Uterus (tissue), 4 donors: ENCODE data around the gene DUSP18. TPM values are rescaled to one million over a fixed set of nuclear protein-coding genes. Genes with fewer than 3 reads are reported as not detected.

ENCODE experiments used
- DNase-seq, 2 donors: peaks; one replicate each; pipeline ENCODE4 v3.0.0-alpha.2; 2019 to 2020
- H3K27ac ChIP-seq, 2 donors: fragments of 200-600 bp; sonication (generic); 1 replicate in 1 of 2; 2 replicates in 1 of 2; pipeline ENCODE4 v1.5.1; 2016 to 2018
- H3K27me3 ChIP-seq, 2 donors: fragments of 200-600 bp; sonication (generic); one replicate each; pipeline ENCODE4 v1.5.1; 2018 to 2019; ENCODE audit warnings: control low read depth in 1 of 2
- H3K36me3 ChIP-seq, 2 donors: fragments of 200-600 bp; sonication (generic); one replicate each; pipeline ENCODE4 v1.5.1; 2019; ENCODE audit warnings: control low read depth in 1 of 2
- H3K4me1 ChIP-seq, 2 donors: fragments of 200-600 bp; sonication (generic); one replicate each; pipeline ENCODE4 v1.5.1; 2018 to 2019; ENCODE audit warnings: control low read depth in 1 of 2
- H3K4me3 ChIP-seq, 2 donors: fragments of 200-600 bp; sonication (generic); 1 replicate in 1 of 2; 2 replicates in 1 of 2; pipeline ENCODE4 v1.5.1; 2018 to 2019; ENCODE audit warnings: mild to moderate bottlenecking in 1 of 2
- H3K9me3 ChIP-seq, 2 donors: fragments of 200-600 bp; sonication (generic); one replicate each; pipeline ENCODE4 v1.5.1; 2019; ENCODE audit warnings: control low read depth in 1 of 2
- CTCF ChIP-seq, 4 experiments: fragments of 200-600 bp in 2 of 4; fragments of 450-650 bp in 2 of 4; sonication (generic) in 2 of 4; IDR thresholded peaks; one replicate each; pipeline ENCODE4 v1.5.1; 2016 to 2019; ENCODE audit warnings: antibody characterized with exemption in 4 of 4, mild to moderate bottlenecking in 2 of 4, moderate library complexity in 1 of 4
- POLR2A ChIP-seq, 2 donors: fragments of 450-650 bp; IDR thresholded peaks; one replicate each; pipeline ENCODE4 v1.6.1; 2016; ENCODE audit warnings: antibody characterized with exemption in 2 of 2, mild to moderate bottlenecking in 1 of 2, moderate library complexity in 1 of 2
- intact Hi-C: fragments of 100-400 bp; cut with DNase I; formaldehyde crosslinking; loops from one replicate; pipeline ENCODE4 v1.15.1; 2023; ENCODE audit warnings: low total_unique reads
- total RNA-seq, 4 donors: library from RNA; depleted of rRNA in 3 of 4; stranded (reverse); fragments of >200 nt in 3 of 4; gene quantifications; one replicate each; pipeline versions ENCODE4 v1.1.0 to v1.2.4, GENCODE V29; 2014 to 2023
- donor health status: DM: yes; HTN: yes; CAD: no.

The DUSP18 gene
- total RNA-seq, 4 donors from 2014 or later = 0.88 to 10.6 (median 9.8) TPM

GRCh38 chr22:30617819-30618218 lies 49.9 kb downstream of the DUSP18 start:
- no peaks in the 10 kb centered on the region for H3K36me3 ChIP-seq
- H3K4me1 ChIP-seq = no peaks in the 10 kb centered on the region
- H3K27me3 ChIP-seq = no peaks in the 10 kb centered on the region
- no peaks in the 10 kb centered on the region for H3K9me3 ChIP-seq
- no peak overlapping the region for H3K4me3 ChIP-seq
- TF ChIP-seq CTCF (IDR thresholded peaks at IDR 0.05) (no peak), POLR2A (IDR thresholded peaks at IDR 0.05) (no peak)
- intact Hi-C loops = no loop called here
- DNase-seq = no peak
- no peak overlapping the region for H3K27ac ChIP-seq

DNA sequence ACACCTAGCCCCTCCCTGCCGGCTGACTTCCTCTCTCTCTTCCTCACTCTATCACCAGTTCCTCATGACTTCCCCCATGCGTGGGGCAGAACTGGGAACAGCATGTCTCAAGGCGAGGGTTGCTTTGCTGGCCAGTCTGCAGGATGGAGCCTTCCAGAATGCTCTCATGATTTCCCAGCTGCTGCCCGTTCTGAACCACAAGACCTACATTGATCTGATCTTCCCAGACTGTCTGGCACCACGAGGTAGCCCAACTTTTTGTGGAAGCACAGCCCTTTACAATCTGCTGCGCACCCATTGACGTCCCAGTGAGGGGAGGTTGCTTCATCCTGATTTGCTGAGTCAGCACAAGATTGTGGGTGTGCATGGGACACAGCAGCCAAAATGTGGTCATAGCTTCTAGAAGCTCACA lies 52.1 kb downstream of the DUSP18 start:
- no peak overlapping the region for H3K4me3 ChIP-seq
- no peak overlapping the region for H3K27ac ChIP-seq
- H3K36me3 ChIP-seq = no peaks in the 10 kb centered on the region
- DNase-seq = no peak
- H3K4me1 ChIP-seq = no peaks in the 10 kb centered on the region
- TF ChIP-seq POLR2A (IDR thresholded peaks at IDR 0.05) = no peak
- no peak for TF ChIP-seq CTCF (IDR thresholded peaks at IDR 0.05)
- no peaks in the 10 kb centered on the region for H3K9me3 ChIP-seq
- intact Hi-C loops = no loop called here
- no peaks in the 10 kb centered on the region for H3K27me3 ChIP-seq

DNA sequence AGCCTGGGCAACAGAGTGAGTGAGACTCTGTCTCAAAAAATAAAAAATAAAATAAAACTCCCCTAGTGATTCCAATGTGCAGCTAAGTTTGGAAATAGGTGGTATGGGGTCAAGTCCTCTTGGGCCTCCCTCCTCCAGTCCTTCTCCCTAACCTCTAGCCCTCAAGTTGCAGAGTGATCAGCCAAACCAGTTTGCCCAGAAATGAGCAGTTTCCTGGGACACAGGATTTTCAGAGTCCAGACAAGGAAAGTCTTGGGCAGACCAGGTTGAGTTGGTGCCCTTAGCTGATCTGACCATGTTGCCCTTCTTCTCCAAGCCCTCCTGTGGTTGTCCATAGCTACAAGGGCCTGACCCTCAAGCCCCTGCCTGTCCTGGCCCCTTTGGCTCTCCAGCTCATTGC lies 52.8 kb downstream of the DUSP18 start:
- no peaks in the 10 kb centered on the region for H3K27me3 ChIP-seq
- H3K9me3 ChIP-seq = no peaks in the 10 kb centered on the region
- no peaks in the 10 kb centered on the region for H3K36me3 ChIP-seq
- DNase-seq = no peak
- H3K27ac ChIP-seq = no peak overlapping the region
- no peak for TF ChIP-seq CTCF (IDR thresholded peaks at IDR 0.05)
- TF ChIP-seq POLR2A (IDR thresholded peaks at IDR 0.05) = no peak
- H3K4me1 ChIP-seq = no peaks in the 10 kb centered on the region
- H3K4me3 ChIP-seq = no peak overlapping the region
- intact Hi-C loops = no loop called here

- TF ChIP-seq CTCF (IDR thresholded peaks at IDR 0.05) (no peak), POLR2A (IDR thresholded peaks at IDR 0.05) (no peak)
- Histone ChIP-seq H3K9me3 (no peaks in the 10 kb centered on the region), H3K27me3 (no peaks in the 10 kb centered on the region), H3K4me1 (peaks cover 0 to 3% of the 10 kb centered on the region in 2 donors), H3K27ac (no peak overlapping the region), H3K36me3 (no peaks in the 10 kb centered on the region), H3K4me3 (no peak overlapping the region)
- DNase-seq = no peak
- intact Hi-C loops = no loop called here
Measured at GRCh38 chr22:30614268-30614667, 53.4 kb downstream of the DUSP18 start.

DNA sequence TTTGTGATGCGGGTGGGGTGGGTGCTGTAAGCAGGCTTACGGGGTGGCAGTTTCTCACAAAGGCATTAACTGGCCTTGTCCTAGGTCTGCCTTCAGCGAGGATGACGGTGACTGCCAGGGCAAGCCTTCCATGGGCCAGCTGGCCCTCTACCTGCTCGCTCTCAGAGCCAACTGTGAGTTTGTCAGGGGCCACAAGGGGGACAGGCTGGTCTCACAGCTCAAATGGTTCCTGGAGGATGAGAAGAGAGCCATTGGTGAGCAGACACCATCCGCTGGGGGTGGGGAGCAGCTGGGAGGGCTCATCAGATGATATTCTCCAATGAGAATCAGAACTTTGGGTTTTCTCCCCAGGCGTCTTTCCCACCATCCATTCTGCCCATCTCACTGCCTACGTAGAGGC lies 54.9 kb downstream of the DUSP18 start:
- no peak overlapping the region for H3K27ac ChIP-seq
- H3K27me3 ChIP-seq = no peaks in the 10 kb centered on the region
- H3K4me3 ChIP-seq = no peak overlapping the region
- intact Hi-C loops = no loop called here
- H3K36me3 ChIP-seq = no peaks in the 10 kb centered on the region
- peaks cover 0 to 14% of the 10 kb centered on the region in 2 donors for H3K4me1 ChIP-seq
- DNase-seq = no peak
- TF ChIP-seq POLR2A (IDR thresholded peaks at IDR 0.05) (no peak), CTCF (IDR thresholded peaks at IDR 0.05) (no peak)
- no peaks in the 10 kb centered on the region for H3K9me3 ChIP-seq

Other genes with a start within 250 kb of the DUSP18 start
- gene MTFP1, start 242.1 kb downstream of the DUSP18 start, total RNA-seq = 1 to 10 TPM in 3 of 4 donors, not detected in 1; 1.2 to 5.5 (median 3.2) TPM
- gene SEC14L3, start 195.9 kb downstream of the DUSP18 start, total RNA-seq = not detected
- under 1 TPM in 1 of 4 donors, not detected in 3; 0.41 TPM for gene SEC14L4, start 162.2 kb downstream of the DUSP18 start, total RNA-seq
- 1 to 10 TPM in 2 of 4 donors, under 1 TPM in 1, not detected in 1; under 0.01 to 4.8 (median 4.0) TPM for gene SEC14L6, start 121.1 kb downstream of the DUSP18 start, total RNA-seq
- gene GAL3ST1, start 93.2 kb downstream of the DUSP18 start, total RNA-seq = 1 to 10 TPM in 2 of 4 donors, under 1 TPM in 1, not detected in 1; 0.26 to 6.6 (median 1.2) TPM
- gene PES1, start 76.0 kb downstream of the DUSP18 start, total RNA-seq = 10 to 100 TPM; 13.5 to 67.5 (median 44.9) TPM
- gene TCN2, start 60.7 kb downstream of the DUSP18 start, total RNA-seq = 10 to 100 TPM; 21.8 to 44.5 (median 30.3) TPM
- gene SLC35E4, start 32.1 kb downstream of the DUSP18 start, total RNA-seq = 10 to 100 TPM in 1 of 4 donors, 1 to 10 TPM in 1, under 1 TPM in 2; 0.29 to 11.7 (median 3.0) TPM
- 1 to 10 TPM in 3 of 4 donors, not detected in 1; 3.3 to 7.7 (median 4.6) TPM for gene OSBP2, start 27.0 kb upstream of the DUSP18 start, total RNA-seq